Stimulated activated CD4-positive, alpha-beta T cell treated with anti-CD3 and anti-CD28 coated beads, Interleukin-12 subunit alpha, Interleukin-12 subunit beta, amount 100 ng/mL, for 4 hours (primary cell): ENCODE data around the gene USP3.
"Not testable (repeated sequence)": the region's sequence is repeated elsewhere in the genome, so short reads cannot be mapped to it uniquely, and the experiment has no call there.

Source experiments
- DNase-seq: peaks from one replicate; pipeline ENCODE4 v3.0.0-alpha.2; 2020

The USP3 gene

DNA sequence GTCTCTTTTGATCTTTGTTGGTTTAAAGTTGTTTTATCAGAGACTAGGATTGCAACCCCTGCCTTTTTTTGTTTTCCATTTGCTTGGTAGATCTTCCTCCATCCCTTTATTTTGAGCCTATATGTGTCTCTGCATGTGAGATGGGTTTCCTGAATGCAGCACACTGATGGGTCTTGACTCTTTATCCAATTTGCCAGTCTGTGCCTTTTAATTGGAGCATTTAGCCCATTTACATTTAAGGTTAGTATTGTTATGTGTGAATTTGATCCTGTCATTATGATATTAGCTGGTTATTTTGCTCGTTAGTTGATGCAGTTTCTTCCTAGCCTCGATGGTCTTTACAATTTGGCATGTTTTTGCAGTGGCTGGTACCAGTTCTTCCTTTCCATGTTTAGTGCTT, 116.4 kb downstream of the USP3 start:
- DNase-seq: not testable (repeated sequence)

DNA sequence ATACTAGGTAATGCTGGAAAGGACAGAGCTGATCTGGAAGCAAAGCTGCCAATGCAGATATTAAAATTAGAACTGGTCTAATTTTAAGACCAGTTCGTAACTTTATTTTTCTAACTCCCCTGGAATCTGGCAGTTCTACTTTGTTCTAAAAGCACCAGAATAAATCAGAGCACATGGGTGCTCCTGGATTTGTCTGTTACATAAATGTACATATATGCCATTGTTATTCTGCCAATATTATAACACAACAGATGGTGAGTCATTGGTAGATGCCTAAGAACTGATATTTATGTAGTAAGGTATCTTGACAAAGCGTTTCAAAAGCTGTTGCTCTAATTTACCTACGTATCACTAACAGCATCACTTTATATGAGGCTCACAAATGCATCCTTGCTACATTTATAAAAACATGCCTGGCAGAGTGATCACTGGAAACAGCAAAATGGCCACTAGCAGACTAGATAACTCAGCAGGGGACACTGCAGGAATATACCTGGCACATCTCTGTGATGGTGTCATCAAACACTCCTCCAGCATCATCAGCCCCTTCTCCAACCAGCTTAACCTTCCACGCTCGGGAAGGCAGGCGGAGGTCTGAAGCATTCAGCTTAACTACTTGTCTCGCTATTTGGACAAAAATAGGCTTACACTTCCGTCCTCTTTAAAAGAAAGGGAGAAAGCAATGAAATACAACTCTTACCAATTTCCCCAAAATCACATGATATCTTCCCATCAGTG, 119.0 kb downstream of the USP3 start:
- DNase-seq: no peak

DNA sequence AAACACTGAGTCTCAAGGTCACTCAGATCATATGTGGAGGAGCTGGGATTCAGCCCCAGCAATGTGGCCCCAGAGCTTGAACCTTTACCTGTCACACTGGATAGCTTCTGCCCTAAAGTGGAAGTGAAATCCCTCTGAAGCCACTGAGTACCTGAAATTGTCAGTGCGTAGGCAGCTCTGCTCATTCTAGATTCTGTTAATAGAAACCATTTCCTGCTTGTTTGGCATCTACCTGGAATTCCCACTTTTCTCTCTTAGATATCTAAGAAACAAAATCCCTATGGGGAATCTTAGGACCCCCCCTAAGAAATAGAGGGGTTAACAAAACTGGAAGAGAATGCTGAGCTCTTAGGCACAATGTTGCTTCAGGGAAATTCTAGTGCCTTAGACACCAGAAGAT, 122.6 kb downstream of the USP3 start:
- no peak for DNase-seq

DNA sequence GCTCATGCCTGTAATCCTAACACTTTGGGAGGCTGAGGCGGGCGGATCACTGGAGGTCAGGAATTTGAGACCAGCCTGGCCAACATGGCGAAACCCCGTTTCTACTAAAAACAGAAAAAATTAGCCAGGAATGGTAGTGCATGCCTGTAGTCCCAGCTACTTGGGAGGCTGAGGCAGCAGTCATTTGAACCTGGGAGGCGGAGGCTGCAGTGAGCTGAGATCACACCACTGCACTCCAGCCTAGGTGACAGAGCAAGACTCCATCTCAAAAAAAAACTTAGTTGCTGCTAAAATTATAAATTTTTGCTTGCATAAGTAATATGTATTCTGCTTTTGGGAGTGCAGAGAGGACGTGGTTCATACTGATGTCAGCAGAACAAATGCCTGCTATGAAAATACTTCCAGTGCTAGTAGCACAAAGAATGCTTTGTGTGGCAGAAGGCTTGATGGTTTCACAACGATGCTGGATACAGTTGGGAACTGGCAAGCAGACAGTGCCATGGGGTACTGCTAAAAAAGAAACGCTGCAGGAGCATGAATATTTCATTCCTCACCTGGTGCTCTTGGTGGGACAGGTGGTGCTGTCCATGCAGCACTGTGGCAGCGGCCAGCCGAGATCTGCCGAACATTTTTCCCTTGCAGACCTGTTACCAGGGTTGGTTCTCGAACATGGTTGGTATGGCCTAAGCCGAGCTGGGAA, 123.9 kb downstream of the USP3 start:
- DNase-seq: no peak

DNA sequence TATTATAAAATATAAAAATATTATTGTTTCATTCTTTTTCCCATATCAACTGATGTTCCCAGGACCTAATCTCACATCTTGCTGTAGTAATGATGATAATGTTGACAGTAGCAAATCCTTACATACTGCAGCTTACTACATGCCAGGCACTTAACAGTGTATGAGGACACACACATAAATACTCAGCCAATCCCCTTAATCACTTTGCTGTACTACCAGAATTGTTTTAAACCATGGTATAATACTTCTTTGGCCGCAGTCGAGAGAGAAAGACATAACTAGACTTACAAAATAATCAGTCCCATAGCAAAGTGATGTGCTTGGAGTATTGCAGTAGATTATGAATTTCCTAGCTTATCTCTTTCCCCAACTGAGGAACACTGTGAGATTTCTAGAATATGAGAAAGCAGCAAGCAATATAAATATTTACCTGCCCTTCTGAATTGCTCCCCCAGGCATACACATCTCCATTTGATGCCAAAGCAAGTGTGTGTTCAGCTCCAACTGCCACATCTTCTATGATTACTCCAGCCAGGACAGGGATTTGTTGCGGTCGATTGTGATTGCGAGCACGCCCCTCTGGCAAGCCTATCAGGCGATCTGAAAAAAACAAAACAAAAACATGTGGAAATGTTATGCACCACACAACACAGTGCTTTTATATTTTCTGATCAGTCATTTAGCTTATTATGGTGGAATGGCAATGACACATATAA, 125.8 kb downstream of the USP3 start:
- DNase-seq: no peak

DNA sequence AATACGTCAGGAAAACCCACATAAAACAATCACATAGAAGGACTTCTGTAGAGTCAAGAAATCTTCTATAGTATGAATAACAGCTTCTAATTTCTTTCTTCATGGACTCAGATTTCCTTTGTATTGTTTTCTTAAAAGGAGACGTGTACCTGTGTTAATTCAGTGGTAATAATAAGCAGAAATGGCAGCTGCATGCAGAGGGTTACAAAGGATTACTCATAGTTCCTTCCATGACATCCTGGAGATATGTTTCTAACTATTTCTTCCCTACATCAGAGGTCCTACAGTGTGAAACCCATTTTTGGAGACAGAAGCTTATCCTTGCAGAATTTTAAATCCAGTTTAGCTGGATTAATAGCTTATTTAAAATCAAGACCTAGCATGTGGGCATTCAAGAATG, 128.9 kb downstream of the USP3 start:
- DNase-seq: no peak

DNA sequence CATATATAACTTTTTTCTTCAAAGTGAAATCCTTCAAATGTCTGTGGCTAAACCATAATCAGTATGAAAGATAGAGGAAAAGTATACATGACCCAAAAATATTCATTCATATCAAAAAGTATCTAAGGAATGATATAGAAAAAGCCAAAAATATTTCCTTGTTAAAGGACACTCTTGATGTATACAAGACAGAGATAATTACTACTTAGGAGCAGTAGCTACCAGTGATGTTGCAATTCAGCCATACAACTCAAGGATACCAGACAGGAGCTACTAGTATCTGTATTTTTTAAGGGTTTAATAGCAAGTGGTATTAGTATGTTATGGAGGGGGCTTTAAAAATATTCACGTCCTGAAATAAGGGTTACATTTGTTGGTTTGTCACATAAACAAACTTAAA, 129.8 kb downstream of the USP3 start:
- DNase-seq: no peak

DNA sequence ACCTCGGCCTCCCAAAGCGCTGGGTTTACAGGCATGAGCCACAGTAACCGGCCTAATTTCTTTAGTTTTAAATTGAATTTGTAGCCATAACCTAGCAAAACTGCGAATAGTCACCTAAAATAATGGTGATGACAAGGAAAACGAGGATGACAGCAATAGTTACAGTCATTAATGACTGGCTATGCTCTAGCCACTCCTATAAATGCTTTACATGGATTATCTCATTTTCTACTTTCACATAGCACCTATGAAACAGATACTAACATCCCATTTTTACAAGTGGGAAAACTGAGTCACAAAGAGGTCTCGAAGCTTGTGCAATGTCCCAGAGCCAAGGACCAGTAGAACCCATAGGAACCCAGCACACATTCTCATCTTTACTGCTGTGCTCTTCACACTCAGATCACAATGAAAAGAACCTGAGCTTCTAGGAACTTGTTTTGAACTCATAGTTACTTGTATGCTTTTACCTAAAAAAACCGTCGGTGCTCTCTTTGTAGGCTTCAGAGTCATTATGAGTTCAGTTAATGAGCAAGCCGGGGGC, 132.2 kb downstream of the USP3 start:
- DNase-seq: no peak

DNA sequence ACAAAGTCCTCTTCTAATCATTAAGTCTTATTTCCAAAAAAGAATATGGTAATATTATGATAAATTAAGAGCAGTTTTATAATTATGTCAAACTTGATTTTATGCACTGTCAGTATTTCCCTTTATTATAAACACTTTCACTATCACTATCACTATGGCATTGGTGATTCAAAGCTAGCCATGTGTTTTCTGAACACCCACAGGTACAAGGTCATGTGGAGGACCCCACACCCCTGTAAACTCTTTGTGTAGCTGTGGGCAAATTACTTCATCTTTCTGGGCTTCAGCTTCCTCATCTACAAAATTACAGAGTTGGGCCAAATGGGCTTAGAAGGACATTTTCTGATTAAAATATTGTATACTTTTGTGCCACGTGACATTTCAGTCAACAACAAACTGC, 134.4 kb downstream of the USP3 start:
- DNase-seq: no peak

DNA sequence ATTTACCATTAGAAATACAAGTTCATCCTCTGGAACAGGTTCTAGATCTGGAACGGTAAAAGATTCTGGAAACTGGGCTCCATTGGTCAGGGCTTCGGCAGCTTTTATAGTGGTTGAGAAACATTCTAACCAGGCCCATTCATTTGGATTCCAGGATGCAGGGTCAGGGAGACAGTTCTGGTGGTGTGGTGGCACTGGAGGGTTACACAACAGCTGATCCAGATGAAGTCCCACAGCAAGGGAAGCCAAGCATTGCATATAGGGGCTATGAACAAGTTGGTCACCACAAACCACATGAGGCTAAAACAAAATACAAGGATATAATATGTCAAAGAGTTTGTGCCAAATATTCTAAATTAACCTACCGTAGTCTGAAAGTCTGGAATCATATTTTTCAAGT, 135.8 kb downstream of the USP3 start:
- no peak for DNase-seq
